DOHH2 (cell line): ENCODE measurements around the gene HEG1.
"Not testable (repeated sequence)": the region's sequence is repeated elsewhere in the genome, so short reads cannot be mapped to it uniquely, and the experiment has no call there.

ENCODE experiments used
- H3F3A ChIP-seq: fragments of 200-600 bp; sonication (generic), shearing (Covaris generic); 2 replicates; pipeline ENCODE4 v1.6.0; 2016; ENCODE audit warnings: antibody characterized with exemption, mild to moderate bottlenecking; ENCODE audit not compliant: control insufficient read depth, insufficient read depth
- H3K27ac ChIP-seq: fragments of 200-600 bp; sonication (generic); 2 replicates; pipeline ENCODE4 v1.5.1; 2014; ENCODE audit warnings: low read depth, mild to moderate bottlenecking, low read length, moderate library complexity
- H3K27me3 ChIP-seq: fragments of 200-600 bp; sonication (generic); 2 replicates; pipeline ENCODE4 v1.6.1; 2014; ENCODE audit warnings: mild to moderate bottlenecking, low read length, mixed read lengths; ENCODE audit not compliant: control insufficient read depth
- H3K36me3 ChIP-seq: fragments of 200-600 bp; sonication (generic); 2 replicates; pipeline ENCODE4 v1.6.1; 2014; ENCODE audit warnings: mild to moderate bottlenecking, low read length, moderate library complexity, mixed read lengths; ENCODE audit not compliant: control insufficient read depth
- H3K4me1 ChIP-seq: fragments of 200-600 bp; sonication (generic); 2 replicates; pipeline ENCODE4 v1.6.1; 2014; ENCODE audit warnings: mild to moderate bottlenecking, low read length, mixed read lengths; ENCODE audit not compliant: control insufficient read depth
- H3K4me2 ChIP-seq: fragments of 200-600 bp; sonication (generic); 2 replicates; pipeline ENCODE4 v1.6.0; 2014; ENCODE audit warnings: mild to moderate bottlenecking, low read length, moderate library complexity
- H3K4me3 ChIP-seq: fragments of 200-600 bp; sonication (generic); 2 replicates; pipeline ENCODE4 v1.5.1; 2014; ENCODE audit warnings: mild to moderate bottlenecking, low read length, mixed read lengths
- H3K79me2 ChIP-seq: fragments of 200-600 bp; sonication (generic); 2 replicates; pipeline ENCODE4 v1.6.1; 2014; ENCODE audit warnings: mild to moderate bottlenecking, low read length, mixed read lengths; ENCODE audit not compliant: control insufficient read depth
- H3K9me2 ChIP-seq: fragments of 200-600 bp; sonication (generic); replicated peaks from 2 replicates; pipeline ENCODE4 v1.6.1; 2014; ENCODE audit warnings: mild to moderate bottlenecking, low read length, mixed read lengths; ENCODE audit not compliant: control insufficient read depth
- H3K9me3 ChIP-seq: fragments of 200-600 bp; sonication (generic); 2 replicates; pipeline ENCODE4 v1.6.1; 2014; ENCODE audit warnings: antibody characterized with exemption, low read length, mixed read lengths; ENCODE audit not compliant: control insufficient read depth, insufficient read depth
- H4K20me1 ChIP-seq: fragments of 200-600 bp; sonication (generic); 2 replicates; pipeline ENCODE4 v1.6.0; 2014; ENCODE audit warnings: low read depth, mild to moderate bottlenecking, antibody characterized with exemption, low read length, moderate library complexity; ENCODE audit not compliant: control insufficient read depth, insufficient read depth
- CTCF ChIP-seq: fragments of 200-600 bp; sonication (generic); IDR thresholded peaks from one replicate; pipeline ENCODE4 v1.5.1; 2014; ENCODE audit warnings: antibody characterized with exemption, mild to moderate bottlenecking, low read depth, low read length; ENCODE audit not compliant: poor library complexity, severe bottlenecking
- EZH2phosphoT487 ChIP-seq: fragments of 200-600 bp; sonication (generic); IDR thresholded peaks from 2 replicates; pipeline ENCODE4 v1.6.1; 2017; ENCODE audit warnings: borderline replicate concordance, mild to moderate bottlenecking, antibody characterized with exemption, low read length, moderate library complexity, mixed read lengths

Gene HEG1

GRCh38 chr3:124960105-124960504 lies 95.7 kb downstream of the HEG1 start:
- no peak overlapping the region for H3K4me3 ChIP-seq
- no peaks in the 10 kb centered on the region for H3K4me1 ChIP-seq
- no peaks in the 10 kb centered on the region for H4K20me1 ChIP-seq
- no peaks in the 10 kb centered on the region for H3K36me3 ChIP-seq
- peaks cover 3% of the 10 kb centered on the region; the same call in 1 of the 2 replicates for H3K27me3 ChIP-seq
- no peaks in the 10 kb centered on the region for H3K79me2 ChIP-seq
- H3K4me2 ChIP-seq, result no peak overlapping the region
- no peaks in the 10 kb centered on the region for H3K9me2 ChIP-seq
- H3F3A ChIP-seq, result no peaks in the 10 kb centered on the region
- H3K27ac ChIP-seq, result no peak overlapping the region
- H3K9me3 ChIP-seq, result no peaks in the 10 kb centered on the region
- no peak for TF ChIP-seq CTCF
- TF ChIP-seq EZH2phosphoT487, result no peak

- not testable (repeated sequence) for H4K20me1 ChIP-seq, H3K79me2 ChIP-seq, H3K27me3 ChIP-seq, H3K9me2 ChIP-seq, H3K27ac ChIP-seq, H3F3A ChIP-seq, H3K9me3 ChIP-seq, H3K4me2 ChIP-seq, H3K36me3 ChIP-seq, H3K4me1 ChIP-seq, H3K4me3 ChIP-seq
Measured at GRCh38 chr3:124957951-124958350, 97.8 kb downstream of the HEG1 start.

GRCh38 chr3:124952282-124952855 lies 103.4 kb downstream of the HEG1 start:
- TF ChIP-seq CTCF (no peak), EZH2phosphoT487 (no peak)
- no peaks in the 10 kb centered on the region for H3K4me1 ChIP-seq
- H3K36me3 ChIP-seq, result no peaks in the 10 kb centered on the region
- H3K4me3 ChIP-seq, result no peak overlapping the region
- no peaks in the 10 kb centered on the region for H3K9me3 ChIP-seq
- no peaks in the 10 kb centered on the region for H3K27me3 ChIP-seq
- H3K27ac ChIP-seq, result no peak overlapping the region
- no peaks in the 10 kb centered on the region for H3K9me2 ChIP-seq
- no peaks in the 10 kb centered on the region for H3F3A ChIP-seq
- H3K79me2 ChIP-seq, result no peaks in the 10 kb centered on the region
- no peak overlapping the region for H3K4me2 ChIP-seq
- H4K20me1 ChIP-seq, result no peaks in the 10 kb centered on the region

GRCh38 chr3:124951511-124952281 lies 104.1 kb downstream of the HEG1 start:
- Histone ChIP-seq H3K79me2 (no peaks in the 10 kb centered on the region), H3K9me3 (no peaks in the 10 kb centered on the region), H3K36me3 (no peaks in the 10 kb centered on the region), H3K27ac (no peak overlapping the region), H3K9me2 (no peaks in the 10 kb centered on the region), H3K4me1 (no peaks in the 10 kb centered on the region), H4K20me1 (no peaks in the 10 kb centered on the region), H3K4me2 (no peak overlapping the region), H3K4me3 (no peak overlapping the region), H3K27me3 (no peaks in the 10 kb centered on the region), H3F3A (no peaks in the 10 kb centered on the region)
- TF ChIP-seq CTCF (no peak), EZH2phosphoT487 (no peak)
